Bone marrow (tissue), 2 donors: ENCODE results near the gene RSAD2.
"Not testable (repeated sequence)": the region's sequence is repeated elsewhere in the genome, so short reads cannot be mapped to it uniquely, and the experiment has no call there.

Experiments used
- DNase-seq, 2 donors: peaks; one replicate each; lab custom pipeline; 2025; lab: John Stamatoyannopoulos, UW

Gene RSAD2

GRCh38 chr2:6864231-6864754 lies 13.3 kb upstream of the RSAD2 start:
- DNase-seq = no peak

GRCh38 chr2:6864923-6865345 lies 12.6 kb upstream of the RSAD2 start:
- DNase-seq = peak in 1 of 2 donors; percentile 49

- peak; percentile 63 to 77 for DNase-seq
Measured at GRCh38 chr2:6865346-6866274, 12.0 kb upstream of the RSAD2 start, which contains the start of gene CMPK2. TSS of gene CMPK2 (minus strand) at chr2:6865907. CDS start at chr2:6865696, 211 bp downstream.

- DNase-seq = no peak
Measured at GRCh38 chr2:6866275-6866671, 11.3 kb upstream of the RSAD2 start.

DNA sequence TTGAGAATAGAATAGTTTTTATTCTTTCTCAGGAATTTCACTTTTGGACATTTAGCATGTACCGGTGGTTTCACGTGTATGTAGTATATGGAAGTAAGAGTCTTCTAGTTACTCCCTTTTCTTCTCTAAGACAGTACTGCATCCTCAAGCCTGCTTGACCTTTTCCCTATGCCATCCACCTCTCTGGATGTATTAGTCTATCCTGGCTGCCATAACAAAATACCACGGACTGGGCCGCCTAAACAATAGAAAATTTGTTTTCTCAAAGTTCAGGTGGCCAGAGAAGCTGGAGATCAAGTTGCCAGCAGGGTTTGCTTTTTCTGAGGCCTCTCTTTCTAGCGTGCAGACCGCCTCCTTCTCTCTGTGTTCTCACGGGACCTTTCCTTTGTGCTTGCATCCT lies 10.6 kb upstream of the RSAD2 start:
- DNase-seq = no peak

DNA sequence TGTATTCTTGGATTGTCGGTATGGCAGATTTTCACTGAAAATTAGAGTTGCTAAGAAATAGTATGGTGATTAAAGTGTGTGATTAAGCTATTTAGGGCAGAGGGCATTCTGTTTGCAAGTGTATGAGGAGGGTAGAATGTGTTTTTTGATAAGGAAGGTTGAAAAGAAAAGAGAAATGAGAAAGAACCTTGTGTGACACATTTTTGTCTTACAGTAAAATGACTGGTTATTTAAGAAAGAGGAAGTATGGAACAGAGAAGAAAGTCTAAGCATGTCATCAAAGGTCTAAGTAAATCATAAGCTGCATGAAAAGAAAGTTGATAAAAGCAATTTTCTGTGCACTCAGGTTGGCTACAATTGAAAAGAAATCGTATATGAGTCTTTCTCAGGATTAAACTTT lies 5.2 kb upstream of the RSAD2 start:
- DNase-seq = peak in 1 of 2 donors; percentile 72

GRCh38 chr2:6874032-6874431 lies 3.5 kb upstream of the RSAD2 start:
- DNase-seq = no peak

DNA sequence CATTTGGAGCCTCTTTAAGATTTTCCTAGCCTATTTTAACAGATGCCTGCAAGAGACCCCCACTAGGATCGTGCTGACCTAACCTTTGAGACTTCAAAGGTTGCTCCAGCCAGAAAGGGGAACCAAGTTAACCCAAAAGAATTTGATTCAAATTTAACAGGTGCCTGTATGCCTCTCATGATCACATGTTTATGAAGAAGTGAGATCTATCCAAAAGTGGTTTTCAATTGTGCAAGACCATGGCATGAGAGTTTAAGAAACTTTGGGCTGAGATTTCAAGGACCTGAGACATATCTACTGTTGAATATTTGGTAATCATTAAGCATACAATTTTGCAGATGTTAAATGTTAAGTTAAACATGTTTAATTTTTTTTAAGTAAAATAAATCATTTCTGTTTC lies 1.3 kb upstream of the RSAD2 start:
- DNase-seq = no peak

- DNase-seq = peak in 1 of 2 donors; percentile 77
Measured at GRCh38 chr2:6878549-6878948, 972 bp downstream of the RSAD2 start.

DNA sequence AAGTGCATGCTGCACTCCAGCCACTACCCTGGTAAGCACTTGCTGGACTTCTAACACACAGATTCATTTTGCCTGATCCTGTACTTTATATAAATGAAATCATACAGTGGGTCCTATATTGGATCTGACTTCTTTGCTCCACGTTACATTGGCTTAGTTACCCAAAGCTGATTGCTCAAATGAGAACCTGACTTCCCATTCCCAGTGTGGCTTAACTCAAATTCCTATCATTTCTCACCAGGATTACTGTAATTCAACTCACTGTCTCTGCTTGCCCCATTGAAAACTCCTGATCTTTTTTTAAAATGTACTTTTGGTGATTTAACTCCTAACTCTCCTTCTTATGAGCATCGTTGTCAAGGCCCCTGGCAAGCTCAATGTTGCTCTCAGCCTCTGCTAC lies 1.4 kb downstream of the RSAD2 start:
- no peak for DNase-seq

GRCh38 chr2:6880200-6880733 lies 2.7 kb downstream of the RSAD2 start:
- DNase-seq = peak in 1 of 2 donors; percentile 93

- DNase-seq = no peak
Measured at GRCh38 chr2:6881046-6881445, 3.5 kb downstream of the RSAD2 start.

DNA sequence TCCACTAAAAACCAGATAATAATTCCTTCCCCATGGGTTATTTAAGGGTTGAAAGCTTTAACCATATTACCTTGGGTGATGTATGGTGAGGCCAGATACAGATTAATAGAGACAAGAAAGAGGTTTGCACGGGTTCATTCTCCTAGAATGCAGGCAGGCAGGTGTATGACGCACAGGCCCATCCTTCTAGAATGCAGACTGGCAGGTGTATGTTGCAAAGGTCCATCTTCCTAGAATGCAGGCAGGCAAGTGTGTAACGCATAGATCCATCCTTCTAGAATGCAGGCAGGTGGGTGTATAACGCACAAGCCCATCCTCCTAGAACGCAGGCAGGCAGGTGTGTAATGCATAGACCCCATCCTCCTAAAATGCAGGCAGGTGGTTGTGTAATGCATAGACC lies 3.9 kb downstream of the RSAD2 start:
- no peak for DNase-seq

GRCh38 chr2:6883448-6884122 lies 6.0 kb downstream of the RSAD2 start:
- DNase-seq = no peak

DNA sequence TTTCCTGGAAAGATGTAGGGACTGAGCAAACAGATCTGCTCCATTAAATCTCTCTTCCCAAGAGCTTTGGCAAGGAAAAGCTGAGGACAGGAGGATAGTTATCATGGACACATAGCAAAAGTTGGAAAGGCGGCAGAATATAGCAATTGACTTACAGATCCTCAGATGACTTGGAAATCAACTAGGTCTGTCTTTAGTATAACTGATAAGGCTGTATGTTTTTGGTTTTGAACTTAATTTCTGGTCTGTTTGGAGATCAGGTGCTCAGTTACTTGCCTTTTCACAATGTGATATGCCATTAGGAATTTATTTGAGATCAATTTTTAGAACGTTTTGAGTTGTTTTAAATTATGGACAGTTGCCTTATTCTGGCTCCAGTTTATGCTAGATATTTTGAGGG lies 8.0 kb downstream of the RSAD2 start:
- DNase-seq = no peak

GRCh38 chr2:6885968-6886367 lies 8.4 kb downstream of the RSAD2 start:
- no peak for DNase-seq

- DNase-seq = no peak
Measured at GRCh38 chr2:6887751-6888192, 10.2 kb downstream of the RSAD2 start.

- no peak for DNase-seq
Measured at GRCh38 chr2:6888724-6889123, 11.1 kb downstream of the RSAD2 start.

- no peak for DNase-seq
Measured at GRCh38 chr2:6893876-6894482, 16.4 kb downstream of the RSAD2 start.

- DNase-seq = no peak
Measured at GRCh38 chr2:6896930-6897759, 19.6 kb downstream of the RSAD2 start.

- not testable (repeated sequence) for DNase-seq
Measured at GRCh38 chr2:6902581-6902980, 25.0 kb downstream of the RSAD2 start.
